Left lung (tissue), 10 donors: ENCODE data around the gene RBMS3. TPM values are rescaled to one million over a fixed set of nuclear protein-coding genes. Genes with fewer than 3 reads are reported as not detected.

ENCODE experiments used
- ATAC-seq: fragments of 200-7000 bp; cut with Tn5 transposase; one replicate; pipeline ENCODE4 v1.9.1; 2020; ENCODE audit warnings: moderate library complexity
- DNase-seq, 4 donors: peaks; one replicate each; pipeline ENCODE4 v3.0.0-alpha.2; 2013 to 2020
- H3K27ac ChIP-seq, 2 donors: fragments of 200-600 bp; sonication (generic) in 1 of 2; one replicate each; pipeline versions ENCODE4 v1.5.0 to v1.8.0; 2020 to 2021
- H3K27me3 ChIP-seq, 2 donors: fragments of 200-600 bp; sonication (generic) in 1 of 2; one replicate each; pipeline versions ENCODE4 v1.5.0 to v1.8.0; 2020 to 2021
- H3K36me3 ChIP-seq, 2 donors: fragments of 200-600 bp; sonication (generic) in 1 of 2; one replicate each; pipeline versions ENCODE4 v1.5.0 to v1.8.0; 2020 to 2021
- H3K4me1 ChIP-seq, 2 donors: fragments of 200-600 bp; one replicate each; pipeline ENCODE4 v1.8.0; 2021
- H3K4me3 ChIP-seq, 2 donors: fragments of 200-600 bp; sonication (generic) in 1 of 2; one replicate each; pipeline versions ENCODE4 v1.5.0 to v1.8.0; 2020 to 2021; ENCODE audit warnings: mild to moderate bottlenecking in 1 of 2
- H3K9me3 ChIP-seq, 2 donors: fragments of 200-600 bp; sonication (generic) in 1 of 2; one replicate each; pipeline versions ENCODE4 v1.5.0 to v1.8.0; 2020 to 2021
- CTCF ChIP-seq, 2 donors: fragments of 200-600 bp; sonication (generic) in 1 of 2; IDR thresholded peaks; one replicate each; pipeline versions ENCODE4 v1.5.0 to v1.8.0; 2021; ENCODE audit warnings: antibody characterized with exemption in 2 of 2
- intact Hi-C, 2 donors: fragments of 100-400 bp; cut with DNase I; formaldehyde crosslinking; loops; one replicate each; pipeline versions ENCODE4 v1.11.2 to v1.14.2; 2022
- polyA plus RNA-seq, 6 donors: library from polyadenylated mRNA; unstranded; fragments of 120-200 nt; gene quantifications; one replicate each; pipeline ENCODE4 v1.2.1, GENCODE V29; 2013; ENCODE audit not compliant: insufficient read length in 6 of 6
- total RNA-seq, 2 donors: library from RNA; stranded (reverse); fragmentation: NEBNext Ultra II Directional; extraction: Animal tissue kit (Norgen Biotek cat#: 25700); gene quantifications; one replicate each; pipeline ENCODE4 v1.2.1, GENCODE V29; 2021
- donor health status: DM: no; HTN: yes; CAD: no.
- donor health status: DM: no; HTN: no; CAD: no.

The RBMS3 gene
- total and polyA plus RNA-seq, 8 donors: 27.1 to 51.6 (median 37.6) TPM

- Histone ChIP-seq H3K27me3 (no peaks in the 10 kb centered on the region), H3K4me3 (no peak overlapping the region), H3K4me1 (peaks cover 5 to 7% of the 10 kb centered on the region in 2 donors), H3K27ac (no peak overlapping the region), H3K9me3 (no peaks in the 10 kb centered on the region), H3K36me3 (no peaks in the 10 kb centered on the region)
- intact Hi-C loops: no loop called here
- DNase-seq (no peak), ATAC-seq (no peak)
- no peak for TF ChIP-seq CTCF (IDR thresholded peaks at IDR 0.05)
Measured at GRCh38 chr3:29307295-29307694, 26.4 kb downstream of the RBMS3 start.

GRCh38 chr3:29310865-29311264 lies 30.0 kb downstream of the RBMS3 start:
- Histone ChIP-seq H3K27me3 (no peaks in the 10 kb centered on the region), H3K9me3 (no peaks in the 10 kb centered on the region), H3K36me3 (no peaks in the 10 kb centered on the region), H3K4me1 (peaks cover 9 to 13% of the 10 kb centered on the region in 2 donors), H3K27ac (no peak overlapping the region), H3K4me3 (no peak overlapping the region)
- ATAC-seq: no peak
- no peak for DNase-seq
- intact Hi-C loops: no loop called here
- no peak for TF ChIP-seq CTCF (IDR thresholded peaks at IDR 0.05)

- ATAC-seq (peak; percentile 93), DNase-seq (no peak)
- Histone ChIP-seq H3K4me1 (peaks cover 9 to 13% of the 10 kb centered on the region in 2 donors), H3K27ac (no peak overlapping the region), H3K9me3 (no peaks in the 10 kb centered on the region), H3K27me3 (no peaks in the 10 kb centered on the region), H3K36me3 (no peaks in the 10 kb centered on the region), H3K4me3 (no peak overlapping the region)
- TF ChIP-seq CTCF (IDR thresholded peaks at IDR 0.05): no peak
- intact Hi-C loops: no loop called here
Measured at GRCh38 chr3:29311795-29312194, 30.9 kb downstream of the RBMS3 start.

- H3K4me3 ChIP-seq: no peak overlapping the region
- no peak for TF ChIP-seq CTCF (IDR thresholded peaks at IDR 0.05)
Measured at GRCh38 chr3:29312395-29312794, 31.5 kb downstream of the RBMS3 start.

GRCh38 chr3:29312960-29313452 lies 32.1 kb downstream of the RBMS3 start:
- intact Hi-C loops: no loop called here
- Histone ChIP-seq H3K4me3 (no peak overlapping the region), H3K4me1 (peaks cover 13% of the 10 kb centered on the region in 2 donors), H3K27ac (no peak overlapping the region), H3K36me3 (no peaks in the 10 kb centered on the region), H3K9me3 (no peaks in the 10 kb centered on the region), H3K27me3 (no peaks in the 10 kb centered on the region)
- ATAC-seq: no peak
- no peak for TF ChIP-seq CTCF (IDR thresholded peaks at IDR 0.05)
- no peak for DNase-seq

More at GRCh38 chr3:29312395-29312794, 31.5 kb downstream of the RBMS3 start:
- no peak for ATAC-seq
- intact Hi-C loops: no loop called here
- no peaks in the 10 kb centered on the region for H3K9me3 ChIP-seq
- H3K27me3 ChIP-seq: no peaks in the 10 kb centered on the region
- H3K36me3 ChIP-seq: no peaks in the 10 kb centered on the region
- H3K4me1 ChIP-seq: peaks cover 9 to 13% of the 10 kb centered on the region in 2 donors
- DNase-seq: no peak
- H3K27ac ChIP-seq: no peak overlapping the region
